ENCODE results near the gene PGS1.

DNA sequence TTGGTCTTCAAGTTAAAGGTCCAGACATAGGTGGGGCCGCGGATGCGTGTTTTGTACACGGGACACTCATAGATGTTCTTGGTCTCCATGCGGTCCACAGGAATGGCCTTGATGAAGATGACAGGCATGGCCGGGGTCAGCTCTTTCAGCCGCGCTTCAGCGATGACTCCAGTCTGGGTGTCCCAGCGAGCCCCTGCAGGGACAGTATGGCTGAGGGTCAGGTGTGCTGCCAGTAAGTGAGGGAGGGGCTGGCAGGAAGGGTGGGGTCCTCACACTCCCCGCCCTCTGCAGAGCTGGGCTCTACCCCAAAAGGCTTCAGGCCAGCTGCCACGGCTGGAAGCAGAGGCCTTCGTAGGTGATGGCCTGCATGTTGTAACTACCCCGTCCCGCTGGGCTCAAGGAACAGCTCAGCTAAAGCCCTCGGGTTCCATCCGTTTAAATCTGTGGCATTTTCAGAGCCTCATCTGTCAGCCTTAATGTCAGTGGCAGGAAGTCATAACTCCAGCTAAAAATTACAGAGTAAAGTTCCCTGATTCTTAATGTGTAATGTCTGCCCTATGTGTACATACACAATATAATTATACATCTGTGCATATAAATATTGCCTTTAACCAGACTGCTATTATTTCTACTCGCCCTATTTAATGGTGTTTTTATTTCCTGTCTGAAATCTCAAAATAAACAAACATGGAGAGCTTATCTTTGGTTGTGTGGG is 45.7 kb downstream of the PGS1 start:
- TF ChIP-seq, protein P1, sequence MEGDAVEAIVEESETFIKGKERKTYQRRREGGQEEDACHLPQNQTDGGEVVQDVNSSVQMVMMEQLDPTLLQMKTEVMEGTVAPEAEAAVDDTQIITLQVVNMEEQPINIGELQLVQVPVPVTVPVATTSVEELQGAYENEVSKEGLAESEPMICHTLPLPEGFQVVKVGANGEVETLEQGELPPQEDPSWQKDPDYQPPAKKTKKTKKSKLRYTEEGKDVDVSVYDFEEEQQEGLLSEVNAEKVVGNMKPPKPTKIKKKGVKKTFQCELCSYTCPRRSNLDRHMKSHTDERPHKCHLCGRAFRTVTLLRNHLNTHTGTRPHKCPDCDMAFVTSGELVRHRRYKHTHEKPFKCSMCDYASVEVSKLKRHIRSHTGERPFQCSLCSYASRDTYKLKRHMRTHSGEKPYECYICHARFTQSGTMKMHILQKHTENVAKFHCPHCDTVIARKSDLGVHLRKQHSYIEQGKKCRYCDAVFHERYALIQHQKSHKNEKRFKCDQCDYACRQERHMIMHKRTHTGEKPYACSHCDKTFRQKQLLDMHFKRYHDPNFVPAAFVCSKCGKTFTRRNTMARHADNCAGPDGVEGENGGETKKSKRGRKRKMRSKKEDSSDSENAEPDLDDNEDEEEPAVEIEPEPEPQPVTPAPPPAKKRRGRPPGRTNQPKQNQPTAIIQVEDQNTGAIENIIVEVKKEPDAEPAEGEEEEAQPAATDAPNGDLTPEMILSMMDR (IDR thresholded peaks at IDR 0.05): no peak
- TF ChIP-seq EP300 (IDR thresholded peaks at IDR 0.05): no peak
- no peak for TF ChIP-seq POLR2A (IDR thresholded peaks at IDR 0.05)

Data from tibial nerve (tissue), 4 donors.